Osteoblast (primary cell): Measurements from ENCODE around the gene ABCG8. TPM values are rescaled to one million over a fixed set of nuclear protein-coding genes. Genes with fewer than 3 reads are reported as not detected.

Experiments
- DNase-seq: peaks from one replicate; pipeline ENCODE4 v3.0.0; 2011; ENCODE audit warnings: low spot score, mixed read lengths; ENCODE audit not compliant: insufficient read length; ENCODE audit errors: missing footprints
- H2AFZ ChIP-seq: 2 replicates; pipeline ENCODE4 v1.6.0; 2011; ENCODE audit warnings: mild to moderate bottlenecking, low read length
- H3K27ac ChIP-seq: 2 replicates; pipeline ENCODE4 v1.5.1; 2011; ENCODE audit warnings: mild to moderate bottlenecking, low read depth, low read length, moderate library complexity
- H3K27me3 ChIP-seq: 2 replicates; pipeline ENCODE4 v1.6.0; 2012; ENCODE audit warnings: mild to moderate bottlenecking, control low read depth, inconsistent platforms, low read length, moderate library complexity; ENCODE audit not compliant: insufficient read depth
- H3K36me3 ChIP-seq: 2 replicates; pipeline ENCODE4 v1.5.1; 2011; ENCODE audit warnings: mild to moderate bottlenecking, low read length, control low read depth, moderate library complexity; ENCODE audit not compliant: insufficient read depth
- H3K4me1 ChIP-seq: 2 replicates; pipeline ENCODE4 v1.5.1; 2011; ENCODE audit warnings: mild to moderate bottlenecking, low read length, control low read depth, moderate library complexity; ENCODE audit not compliant: insufficient read depth
- H3K4me2 ChIP-seq: 2 replicates; pipeline ENCODE4 v1.6.0; 2011; ENCODE audit warnings: mild to moderate bottlenecking, low read length; ENCODE audit not compliant: insufficient read depth
- H3K4me3 ChIP-seq: fragments of 200-600 bp; sonication (generic); 3 replicates; pipeline ENCODE4 v1.5.1; 2012; ENCODE audit warnings: mild to moderate bottlenecking, low read length, inconsistent platforms; ENCODE audit not compliant: insufficient read depth
- H3K79me2 ChIP-seq: 2 replicates; pipeline ENCODE4 v1.6.0; 2012; ENCODE audit warnings: mild to moderate bottlenecking, low read length, control low read depth, inconsistent platforms; ENCODE audit not compliant: insufficient read depth
- H3K9me3 ChIP-seq: 2 replicates; pipeline ENCODE4 v1.5.1; 2011; ENCODE audit warnings: low read depth, low read length, control low read depth
- H4K20me1 ChIP-seq: 2 replicates; pipeline ENCODE4 v1.6.0; 2012; ENCODE audit warnings: mild to moderate bottlenecking, low read length, control low read depth; ENCODE audit not compliant: insufficient read depth
- CTCF ChIP-seq: IDR thresholded peaks from 2 replicates; pipeline ENCODE4 v1.5.1; 2011; ENCODE audit warnings: mild to moderate bottlenecking, low read depth, low read length, moderate library complexity; ENCODE audit errors: extremely low read depth
- total RNA-seq: library from RNA; depleted of rRNA; stranded (reverse); fragments of >200 nt; gene quantifications from 2 replicates; pipeline ENCODE4 v1.2.3, GENCODE V29; 2012

ABCG8 gene
- total RNA-seq, 1 donor: not detected

- no peak overlapping the region for H3K4me2 ChIP-seq
- no peaks in the 10 kb centered on the region for H3K36me3 ChIP-seq
- H3K4me3 ChIP-seq: no peak overlapping the region
- H3K9me3 ChIP-seq: no peaks in the 10 kb centered on the region
- DNase-seq: no peak
- H3K79me2 ChIP-seq: no peaks in the 10 kb centered on the region
- no peak for TF ChIP-seq CTCF
- no peaks in the 10 kb centered on the region for H4K20me1 ChIP-seq
- H3K27me3 ChIP-seq: peaks cover 19% of the 10 kb centered on the region
- no peak overlapping the region for H2AFZ ChIP-seq
- no peak overlapping the region for H3K27ac ChIP-seq
- H3K4me1 ChIP-seq: no peaks in the 10 kb centered on the region
Observed at GRCh38 chr2:43824512-43824911, 14.3 kb upstream of the ABCG8 start.

- H3K4me3 ChIP-seq: no peak overlapping the region
- no peak for DNase-seq
- H2AFZ ChIP-seq: no peak overlapping the region
Observed at GRCh38 chr2:43824951-43825493, 13.7 kb upstream of the ABCG8 start.

GRCh38 chr2:43825841-43826240 lies 12.9 kb upstream of the ABCG8 start:
- DNase-seq: no peak
- H3K27me3 ChIP-seq: peaks cover 28% of the 10 kb centered on the region
- no peak overlapping the region for H3K4me2 ChIP-seq
- H3K4me1 ChIP-seq: no peaks in the 10 kb centered on the region
- no peak for TF ChIP-seq CTCF
- no peaks in the 10 kb centered on the region for H4K20me1 ChIP-seq
- H3K4me3 ChIP-seq: no peak overlapping the region
- no peaks in the 10 kb centered on the region for H3K9me3 ChIP-seq
- H3K79me2 ChIP-seq: no peaks in the 10 kb centered on the region
- no peak overlapping the region for H2AFZ ChIP-seq
- H3K36me3 ChIP-seq: no peaks in the 10 kb centered on the region
- H3K27ac ChIP-seq: no peak overlapping the region

More at GRCh38 chr2:43824951-43825493, 13.7 kb upstream of the ABCG8 start:
- no peaks in the 10 kb centered on the region for H4K20me1 ChIP-seq
- H3K4me2 ChIP-seq: no peak overlapping the region
- H3K79me2 ChIP-seq: no peaks in the 10 kb centered on the region
- H3K27ac ChIP-seq: no peak overlapping the region
- TF ChIP-seq CTCF: no peak
- no peaks in the 10 kb centered on the region for H3K36me3 ChIP-seq
- H3K27me3 ChIP-seq: peaks cover 24% of the 10 kb centered on the region
- H3K4me1 ChIP-seq: no peaks in the 10 kb centered on the region
- no peaks in the 10 kb centered on the region for H3K9me3 ChIP-seq

GRCh38 chr2:43826305-43827250 lies 12.2 kb upstream of the ABCG8 start:
- Histone ChIP-seq H3K27ac (no peak overlapping the region), H2AFZ (no peak overlapping the region), H4K20me1 (no peaks in the 10 kb centered on the region), H3K36me3 (no peaks in the 10 kb centered on the region), H3K4me2 (no peak overlapping the region), H3K4me1 (no peaks in the 10 kb centered on the region), H3K4me3 (no peak overlapping the region), H3K27me3 (peaks cover 28% of the 10 kb centered on the region), H3K9me3 (no peaks in the 10 kb centered on the region), H3K79me2 (no peaks in the 10 kb centered on the region)
- no peak for TF ChIP-seq CTCF
- DNase-seq: no peak
